ENCODE measurements around the gene ABR.

ABR gene

DNA sequence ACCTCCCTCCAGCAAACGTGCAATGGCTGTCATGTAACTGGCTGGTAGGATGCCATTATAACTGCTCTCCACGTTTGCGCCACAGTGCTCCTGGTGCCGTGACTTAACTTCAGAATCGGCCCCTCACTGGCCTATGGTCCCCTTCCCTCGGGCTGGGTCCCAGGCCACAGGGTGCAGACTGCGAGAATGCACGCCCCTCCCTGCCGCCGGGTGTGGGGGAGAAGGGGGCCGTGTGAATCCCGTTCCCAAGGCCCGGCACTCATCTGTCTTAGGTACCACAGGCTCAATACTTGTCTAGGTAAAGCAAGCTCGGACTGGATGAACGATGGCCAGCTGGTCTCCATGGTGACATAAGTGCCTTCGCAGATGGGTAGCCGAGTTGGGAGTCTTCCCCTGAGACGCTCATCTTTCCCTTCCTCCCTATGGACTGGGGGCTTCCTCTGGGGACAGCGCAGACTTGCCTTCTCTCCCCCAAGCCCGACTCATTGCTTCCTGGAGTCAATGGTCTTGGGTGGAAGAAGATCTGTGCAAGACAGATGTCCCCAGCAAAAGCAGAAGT, 145.1 kb downstream of the ABR start:
- no peaks in the 10 kb centered on the region for H4K20me1 ChIP-seq (ENCODE audit: insufficient read depth)
- H3K27me3 ChIP-seq (ENCODE audit: insufficient read depth, low read depth): no peaks in the 10 kb centered on the region
- no peak overlapping the region for H3K4me3 ChIP-seq (IDR thresholded peaks at IDR 0.05; ENCODE audit: insufficient read depth, low read depth, low read length)
- H3K4me1 ChIP-seq (ENCODE audit: low read depth, poor library complexity, severe bottlenecking): no peaks in the 10 kb centered on the region
- no peak overlapping the region for H2AFZ ChIP-seq (ENCODE audit: low read depth)
- no peak overlapping the region for H3K27ac ChIP-seq
- H3K79me2 ChIP-seq (ENCODE audit: insufficient read depth, low read depth): no peaks in the 10 kb centered on the region
- no peak overlapping the region for H3K9ac ChIP-seq
- no peak overlapping the region for H3K4me2 ChIP-seq
- no peaks in the 10 kb centered on the region for H3K36me3 ChIP-seq (ENCODE audit: insufficient read depth)
- TF ChIP-seq, protein P1, sequence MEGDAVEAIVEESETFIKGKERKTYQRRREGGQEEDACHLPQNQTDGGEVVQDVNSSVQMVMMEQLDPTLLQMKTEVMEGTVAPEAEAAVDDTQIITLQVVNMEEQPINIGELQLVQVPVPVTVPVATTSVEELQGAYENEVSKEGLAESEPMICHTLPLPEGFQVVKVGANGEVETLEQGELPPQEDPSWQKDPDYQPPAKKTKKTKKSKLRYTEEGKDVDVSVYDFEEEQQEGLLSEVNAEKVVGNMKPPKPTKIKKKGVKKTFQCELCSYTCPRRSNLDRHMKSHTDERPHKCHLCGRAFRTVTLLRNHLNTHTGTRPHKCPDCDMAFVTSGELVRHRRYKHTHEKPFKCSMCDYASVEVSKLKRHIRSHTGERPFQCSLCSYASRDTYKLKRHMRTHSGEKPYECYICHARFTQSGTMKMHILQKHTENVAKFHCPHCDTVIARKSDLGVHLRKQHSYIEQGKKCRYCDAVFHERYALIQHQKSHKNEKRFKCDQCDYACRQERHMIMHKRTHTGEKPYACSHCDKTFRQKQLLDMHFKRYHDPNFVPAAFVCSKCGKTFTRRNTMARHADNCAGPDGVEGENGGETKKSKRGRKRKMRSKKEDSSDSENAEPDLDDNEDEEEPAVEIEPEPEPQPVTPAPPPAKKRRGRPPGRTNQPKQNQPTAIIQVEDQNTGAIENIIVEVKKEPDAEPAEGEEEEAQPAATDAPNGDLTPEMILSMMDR (conservative IDR thresholded peaks at IDR 0.05; ENCODE audit: low read depth, low read length): no peak

DNA sequence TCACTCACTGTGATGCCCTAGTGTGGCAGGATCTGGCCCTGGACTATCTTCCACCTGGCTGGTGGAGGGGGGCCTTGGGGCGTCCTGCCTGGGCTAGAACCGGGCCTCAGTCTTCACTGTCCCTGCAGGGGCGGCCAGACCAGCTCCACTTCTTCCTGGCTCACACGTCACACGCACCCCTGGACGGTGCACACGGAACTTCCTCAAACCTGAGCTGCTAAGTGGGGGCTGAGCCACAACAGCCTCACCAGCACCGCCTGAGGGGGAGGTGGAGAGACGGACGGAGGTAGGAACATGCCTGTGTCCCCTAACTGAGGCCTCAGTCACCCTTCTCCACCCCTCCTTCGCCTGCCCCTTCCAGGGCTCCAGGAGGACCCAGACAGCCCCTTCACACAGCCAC, 146.3 kb downstream of the ABR start:
- no peaks in the 10 kb centered on the region for H3K27me3 ChIP-seq (ENCODE audit: insufficient read depth, low read depth)
- H3K27ac ChIP-seq: no peak overlapping the region
- H3K36me3 ChIP-seq (ENCODE audit: insufficient read depth): no peaks in the 10 kb centered on the region
- no peak overlapping the region for H3K4me2 ChIP-seq
- H3K9ac ChIP-seq: no peak overlapping the region
- no peak overlapping the region for H3K4me3 ChIP-seq (IDR thresholded peaks at IDR 0.05; ENCODE audit: insufficient read depth, low read depth, low read length)
- TF ChIP-seq, protein P1 (conservative IDR thresholded peaks at IDR 0.05; ENCODE audit: low read depth, low read length): no peak
- no peaks in the 10 kb centered on the region for H4K20me1 ChIP-seq (ENCODE audit: insufficient read depth)
- no peaks in the 10 kb centered on the region for H3K4me1 ChIP-seq (ENCODE audit: low read depth, poor library complexity, severe bottlenecking)
- H2AFZ ChIP-seq (ENCODE audit: low read depth): no peak overlapping the region
- no peaks in the 10 kb centered on the region for H3K79me2 ChIP-seq (ENCODE audit: insufficient read depth, low read depth)

DNA sequence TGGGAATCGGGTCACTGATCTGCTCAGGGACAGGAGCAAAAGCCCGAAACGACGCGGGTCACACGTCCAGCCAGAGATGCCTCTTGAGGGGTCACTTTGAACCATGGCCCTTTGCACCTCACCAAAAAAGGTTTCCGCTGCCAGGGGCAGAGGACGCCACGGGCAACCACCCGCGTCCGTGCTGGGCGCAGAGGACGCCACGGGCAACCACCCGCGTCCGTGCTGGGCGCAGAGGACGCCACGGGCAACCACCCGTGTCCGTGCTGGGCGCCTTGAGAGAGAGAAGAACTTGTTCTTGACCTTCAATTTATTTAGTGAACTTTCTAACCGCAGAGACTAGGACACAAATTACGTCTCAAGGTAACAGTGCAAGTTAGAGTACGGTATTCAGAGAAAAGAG, 147.4 kb downstream of the ABR start:
- Histone ChIP-seq H3K9ac (no peak overlapping the region), H3K4me1 (ENCODE audit: low read depth, poor library complexity, severe bottlenecking) (no peaks in the 10 kb centered on the region), H3K4me3 (IDR thresholded peaks at IDR 0.05; ENCODE audit: insufficient read depth, low read depth, low read length) (no peak overlapping the region), H3K36me3 (ENCODE audit: insufficient read depth) (no peaks in the 10 kb centered on the region), H3K27ac (no peak overlapping the region), H3K4me2 (no peak overlapping the region), H2AFZ (ENCODE audit: low read depth) (no peak overlapping the region), H3K79me2 (ENCODE audit: insufficient read depth, low read depth) (no peaks in the 10 kb centered on the region), H3K27me3 (ENCODE audit: insufficient read depth, low read depth) (no peaks in the 10 kb centered on the region), H4K20me1 (ENCODE audit: insufficient read depth) (no peaks in the 10 kb centered on the region)
- TF ChIP-seq, protein P1 (conservative IDR thresholded peaks at IDR 0.05; ENCODE audit: low read depth, low read length): no peak

DNA sequence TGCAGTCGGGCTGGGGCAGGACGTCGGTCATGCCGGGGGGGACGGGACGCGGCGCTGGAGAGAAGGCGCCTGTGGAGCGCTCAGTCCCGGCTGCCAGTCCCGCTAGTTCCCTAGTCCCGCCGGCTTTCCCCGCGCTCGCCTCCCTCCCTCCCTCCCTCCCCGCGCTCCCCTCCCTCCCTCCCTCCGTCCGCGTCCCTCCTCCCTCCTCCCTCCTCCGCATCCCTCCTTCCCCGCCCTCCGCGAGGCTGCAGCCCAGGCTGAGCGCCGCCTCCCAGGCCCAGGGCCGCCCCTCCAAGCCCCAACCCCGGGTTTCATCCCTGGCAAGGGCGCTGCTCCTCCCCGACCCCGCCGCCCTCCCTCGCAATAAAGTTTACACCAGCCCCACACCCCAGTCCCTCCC, 148.1 kb downstream of the ABR start:
- Histone ChIP-seq H3K36me3 (ENCODE audit: insufficient read depth) (no peaks in the 10 kb centered on the region), H3K27ac (no peak overlapping the region), H3K79me2 (ENCODE audit: insufficient read depth, low read depth) (no peaks in the 10 kb centered on the region), H3K9ac (no peak overlapping the region), H3K4me2 (no peak overlapping the region), H3K4me3 (IDR thresholded peaks at IDR 0.05; ENCODE audit: insufficient read depth, low read depth, low read length) (no peak overlapping the region), H2AFZ (ENCODE audit: low read depth) (no peak overlapping the region), H3K4me1 (ENCODE audit: low read depth, poor library complexity, severe bottlenecking) (no peaks in the 10 kb centered on the region), H3K27me3 (ENCODE audit: insufficient read depth, low read depth) (no peaks in the 10 kb centered on the region), H4K20me1 (ENCODE audit: insufficient read depth) (no peaks in the 10 kb centered on the region)
- TF ChIP-seq, protein P1 (conservative IDR thresholded peaks at IDR 0.05; ENCODE audit: low read depth, low read length): no peak
